PC-9 (cell line): ENCODE measurements around the gene GALNT11.

Experiments used
- CTCF ChIP-seq: fragments of 200-600 bp; sonication (generic); conservative IDR thresholded peaks from 2 replicates; pipeline ENCODE4 v1.6.1; 2017; ENCODE audit warnings: mixed run types, antibody characterized with exemption, mild to moderate bottlenecking, moderate library complexity
- EZH2 ChIP-seq: fragments of 200-600 bp; sonication (generic); IDR thresholded peaks from 2 replicates; pipeline ENCODE4 v1.8.0; 2017; ENCODE audit warnings: antibody characterized with exemption, low read depth

DNA sequence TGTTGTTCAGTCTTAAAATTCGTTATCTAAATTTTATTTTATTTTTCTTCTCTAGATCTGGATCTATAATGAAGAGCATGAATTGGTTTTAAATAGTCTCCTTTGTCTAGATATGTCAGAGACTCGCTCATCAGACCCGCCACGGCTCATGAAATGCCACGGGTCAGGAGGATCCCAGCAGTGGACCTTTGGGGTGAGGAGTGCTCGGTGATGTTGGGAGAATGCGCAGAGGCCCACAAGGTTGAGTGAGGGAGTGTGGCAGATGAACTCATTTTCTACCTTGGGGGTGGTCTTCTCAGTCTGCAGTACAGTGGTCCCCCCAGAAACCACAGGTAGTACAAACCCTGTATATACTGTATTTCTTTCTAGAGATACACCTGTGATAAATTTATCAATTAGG, 95.3 kb downstream of the GALNT11 start:
- no peak for TF ChIP-seq CTCF
- TF ChIP-seq EZH2: no peak
